HTR-8/SVneo (cell line): ENCODE results near the gene MPPED1.

Experiments
- DNase-seq: peaks from one replicate; pipeline ENCODE4 v3.0.0; 2011; ENCODE audit warnings: low spot score, mixed read lengths; ENCODE audit not compliant: insufficient read length
- FAIRE-seq: peaks from 2 replicates; lab custom pipeline; 2011; peaks lifted over from hg19 to GRCh38; lab: Jason Lieb, UNC

MPPED1 gene

GRCh38 chr22:43391306-43391705 is 20.5 kb upstream of the MPPED1 start:
- FAIRE-seq (no peak), DNase-seq (no peak)

DNA sequence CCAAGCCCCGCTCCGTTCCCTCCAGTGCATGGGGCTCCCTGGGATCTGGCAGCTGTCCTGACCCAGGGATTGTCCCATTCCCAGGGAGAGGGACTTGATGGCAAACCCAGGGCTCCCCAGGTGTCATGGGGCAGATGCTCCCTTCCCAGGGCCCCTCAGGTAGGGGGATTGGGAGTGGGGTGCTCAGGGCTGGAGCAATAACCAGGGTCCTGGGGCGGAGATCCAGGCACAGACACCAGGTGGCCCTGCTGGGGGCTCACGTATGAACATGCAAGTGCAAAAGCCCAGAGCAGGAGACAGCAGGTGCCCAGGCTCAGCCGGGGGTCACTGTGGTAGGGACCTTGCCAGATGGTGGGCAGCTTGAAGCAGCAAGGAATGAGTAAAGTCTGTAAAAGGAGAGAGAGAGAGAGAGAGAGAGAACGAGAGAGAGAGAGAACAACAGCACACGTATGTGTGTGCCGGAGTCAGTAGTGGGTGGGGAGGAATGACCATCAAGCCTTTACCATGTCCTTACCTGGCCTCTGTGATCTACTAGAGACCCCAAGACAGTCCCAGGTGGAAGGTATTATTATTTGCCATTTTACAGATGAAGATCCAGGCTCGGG is 19.3 kb upstream of the MPPED1 start:
- DNase-seq: no peak
- no peak for FAIRE-seq

DNA sequence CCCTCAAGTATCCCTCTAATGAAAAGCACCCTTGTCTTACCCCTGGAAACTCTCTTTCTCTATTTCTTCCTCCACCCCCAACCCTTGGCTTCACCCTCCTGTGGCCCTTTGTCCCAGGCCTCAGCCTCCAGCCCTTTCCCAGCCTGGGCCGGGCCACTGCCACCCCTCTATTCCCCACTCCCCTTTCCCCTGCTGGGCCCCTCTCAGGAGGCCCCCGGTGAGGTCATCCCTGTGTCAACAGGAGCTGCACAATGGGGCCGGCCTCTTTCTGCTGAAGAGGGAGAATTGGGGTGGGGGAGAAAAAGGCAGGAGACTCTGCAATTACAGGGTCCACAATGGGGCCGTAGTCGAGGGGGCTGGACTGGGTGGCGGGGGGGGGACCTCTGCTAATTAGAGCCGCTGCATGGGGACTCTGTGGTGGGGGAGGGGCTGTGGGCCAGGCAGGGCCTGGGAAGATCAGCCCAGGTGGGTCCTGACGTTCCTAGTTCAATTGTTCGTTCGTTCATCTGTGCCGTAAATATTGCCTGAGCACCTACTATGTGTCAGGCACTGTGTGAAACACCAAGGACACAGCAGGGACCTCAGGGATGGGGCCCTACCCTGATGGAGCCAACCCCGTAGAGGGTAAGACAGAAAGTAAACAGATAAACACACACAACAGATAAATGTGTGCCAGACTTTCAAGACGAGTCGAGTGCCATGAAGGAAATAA is 18.5 kb upstream of the MPPED1 start:
- no peak for DNase-seq
- FAIRE-seq: no peak

DNA sequence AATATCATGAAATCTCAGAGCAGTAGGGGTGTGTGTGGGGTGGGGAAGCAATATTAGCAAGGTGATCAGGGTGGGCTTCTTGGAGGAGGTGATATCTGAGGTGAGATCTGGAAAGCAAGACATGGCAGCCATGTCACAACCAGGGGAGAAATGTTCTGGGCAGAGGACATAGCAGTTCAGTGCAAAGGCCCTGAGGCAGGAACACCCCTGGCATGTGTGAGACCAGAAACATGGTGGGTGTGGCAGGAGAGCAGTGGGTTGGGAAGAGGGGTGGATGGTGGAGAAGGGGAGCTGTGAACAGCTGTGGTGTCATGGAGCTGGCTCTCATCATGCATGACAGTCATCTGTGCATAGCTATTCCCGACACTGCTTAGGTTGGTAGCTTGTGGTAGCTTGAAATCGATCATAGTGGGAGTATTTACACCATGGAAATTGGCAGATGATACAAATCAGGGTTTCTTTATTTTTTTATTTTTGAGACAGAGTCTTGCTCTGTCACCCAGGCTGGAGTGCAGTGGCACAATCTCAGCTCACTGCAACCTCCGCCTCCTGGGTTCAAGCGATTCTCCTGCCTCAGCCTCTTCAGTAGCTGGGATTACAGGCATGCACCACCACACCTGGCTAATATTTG is 17.9 kb upstream of the MPPED1 start:
- FAIRE-seq: no peak
- no peak for DNase-seq

DNA sequence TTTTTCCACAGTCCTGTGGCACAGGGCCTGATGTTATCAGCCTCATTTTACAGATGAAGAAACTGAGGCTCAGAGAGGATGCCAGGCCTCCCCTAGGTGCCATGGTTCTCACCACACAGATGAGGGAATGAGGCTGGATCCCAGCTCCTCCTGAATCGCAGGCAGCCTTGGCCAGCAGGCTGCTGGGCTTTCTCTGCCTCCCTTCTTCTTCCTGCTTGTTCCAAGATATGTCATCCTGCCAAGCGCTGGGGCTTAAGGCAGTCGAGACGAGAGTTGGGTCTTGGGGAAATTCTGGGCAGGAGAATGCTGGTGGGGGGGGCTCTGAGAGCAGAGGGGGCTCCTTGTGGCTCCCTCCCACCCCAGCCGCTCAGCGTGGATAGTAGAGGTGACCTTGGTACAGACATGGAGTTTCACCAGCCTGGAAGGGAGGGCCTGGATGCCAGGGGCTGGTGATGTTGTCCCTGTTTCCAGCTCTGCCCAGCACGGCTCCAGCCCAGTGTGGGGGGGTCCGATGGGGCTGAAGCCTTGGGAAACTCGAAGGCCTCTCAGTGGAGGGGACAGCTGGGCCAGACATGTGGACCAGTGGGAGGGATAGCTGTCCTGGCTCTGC is 16.6 kb upstream of the MPPED1 start:
- no peak for FAIRE-seq
- DNase-seq: no peak

DNA sequence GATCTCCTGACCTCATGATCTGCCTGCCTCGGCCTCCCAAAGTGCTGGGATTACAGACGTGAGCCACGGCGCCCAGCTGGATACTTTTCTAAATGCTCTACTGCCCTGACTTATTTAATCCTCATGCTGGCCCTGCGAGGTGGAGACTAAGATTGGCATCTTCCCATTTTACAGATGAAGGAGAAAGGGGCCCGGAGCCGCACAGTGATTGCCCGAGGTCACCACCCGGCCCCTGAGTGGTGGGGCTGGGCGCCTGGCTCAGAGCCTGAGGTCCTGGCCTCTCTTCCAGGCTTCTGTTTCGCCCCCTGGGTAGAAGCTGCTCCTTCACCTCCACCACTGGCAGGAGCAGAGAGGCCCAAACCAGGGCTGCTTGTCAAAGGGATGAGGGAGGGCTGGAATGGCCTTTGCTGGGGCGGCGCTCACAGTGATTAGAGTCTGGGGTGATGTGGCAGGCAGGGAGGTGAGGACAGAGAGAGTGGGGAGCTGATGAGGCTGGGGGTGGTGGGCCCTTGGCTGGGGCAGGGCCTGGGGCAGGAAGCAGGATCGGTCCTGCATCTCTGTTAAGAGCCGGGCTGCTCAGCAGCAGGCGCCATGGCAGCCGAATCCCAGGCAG is 15.4 kb upstream of the MPPED1 start:
- no peak for DNase-seq
- no peak for FAIRE-seq

GRCh38 chr22:43396934-43397457 is 14.8 kb upstream of the MPPED1 start:
- FAIRE-seq: no peak

DNA sequence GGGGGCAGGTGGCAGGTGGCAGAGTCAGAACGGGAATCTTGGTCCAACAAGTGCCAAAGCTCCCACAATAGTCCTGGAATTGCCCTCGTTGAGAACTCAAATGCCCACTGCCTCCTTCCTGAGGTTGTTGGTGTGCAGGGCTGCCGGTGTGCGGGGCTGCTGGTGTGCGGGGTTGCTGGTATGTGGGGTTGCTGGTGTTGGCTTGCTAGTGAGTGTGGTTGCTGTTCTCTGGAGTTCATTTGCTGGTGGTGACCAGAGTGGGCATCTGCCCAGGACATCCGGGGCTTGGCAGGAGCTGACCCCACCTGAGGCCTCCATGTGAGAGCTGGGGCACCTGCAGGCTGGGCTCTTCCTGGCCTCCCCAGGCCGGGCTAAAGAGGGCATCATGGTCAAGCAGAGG is 14.0 kb upstream of the MPPED1 start:
- no peak for FAIRE-seq
- DNase-seq: no peak

More at GRCh38 chr22:43396934-43397457, 14.8 kb upstream of the MPPED1 start:
- no peak for DNase-seq

DNA sequence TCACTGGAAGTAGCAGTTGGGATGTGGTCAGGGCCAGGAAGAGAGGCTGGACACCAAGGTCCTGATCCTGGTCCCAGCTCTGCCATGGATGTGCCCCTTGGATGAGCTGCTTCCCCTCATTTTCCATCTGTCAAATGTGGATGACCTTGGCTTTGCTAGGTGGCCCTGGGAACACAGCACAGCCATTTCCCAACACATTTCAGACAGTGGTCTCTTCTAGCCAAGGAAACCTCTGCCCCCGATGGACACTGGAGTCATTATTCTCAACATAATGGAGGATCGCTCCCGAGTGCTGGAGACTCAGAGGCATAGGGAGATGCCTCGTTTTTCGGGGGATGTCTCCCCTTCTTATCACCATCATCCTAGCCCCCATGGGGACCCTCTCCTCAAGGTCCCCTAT is 13.6 kb upstream of the MPPED1 start:
- DNase-seq (no peak), FAIRE-seq (no peak)

GRCh38 chr22:43398910-43399309 is 12.9 kb upstream of the MPPED1 start:
- FAIRE-seq (no peak), DNase-seq (no peak)

- DNase-seq (no peak), FAIRE-seq (no peak)
Observed at GRCh38 chr22:43399338-43399979, 12.4 kb upstream of the MPPED1 start.

DNA sequence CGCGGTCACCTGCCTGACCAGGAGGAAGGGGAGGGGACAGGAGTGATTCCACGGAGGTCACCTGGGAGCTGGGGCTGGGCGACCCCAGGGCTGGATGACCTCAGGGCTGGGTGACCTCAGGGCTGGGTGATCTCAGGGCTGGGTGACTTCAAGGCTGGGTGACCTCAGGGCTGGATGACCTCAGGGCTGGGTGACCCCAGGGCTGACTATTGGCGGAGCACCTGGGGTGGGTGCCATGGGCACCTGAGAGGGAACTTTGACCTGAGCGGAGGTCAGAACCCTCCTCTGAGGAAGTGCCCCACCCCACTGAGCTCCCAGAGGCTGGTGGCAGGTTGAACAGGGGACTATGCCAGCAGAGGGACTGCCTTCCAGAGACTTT is 11.8 kb upstream of the MPPED1 start:
- DNase-seq: no peak
- FAIRE-seq: no peak

DNA sequence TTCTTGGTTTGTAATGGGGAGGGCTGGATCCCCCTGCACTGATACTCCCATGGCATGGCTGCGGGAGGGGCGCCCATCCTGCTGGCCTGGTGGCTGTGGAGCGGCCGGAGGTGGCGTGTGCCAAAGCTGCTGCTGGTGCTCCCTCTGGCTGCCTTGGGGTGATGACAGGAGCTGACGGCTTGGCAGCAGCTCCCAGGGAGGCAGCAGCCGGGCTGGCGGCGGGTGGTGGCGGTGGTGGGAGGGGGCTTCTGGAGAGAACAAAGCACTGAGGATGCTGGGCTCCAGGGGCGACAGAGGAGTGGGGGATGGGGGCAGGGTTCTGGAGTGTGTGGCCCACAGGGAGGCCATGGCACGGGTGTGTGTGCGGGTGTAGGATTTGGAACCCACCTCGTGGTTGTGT is 11.4 kb upstream of the MPPED1 start:
- no peak for FAIRE-seq

DNA sequence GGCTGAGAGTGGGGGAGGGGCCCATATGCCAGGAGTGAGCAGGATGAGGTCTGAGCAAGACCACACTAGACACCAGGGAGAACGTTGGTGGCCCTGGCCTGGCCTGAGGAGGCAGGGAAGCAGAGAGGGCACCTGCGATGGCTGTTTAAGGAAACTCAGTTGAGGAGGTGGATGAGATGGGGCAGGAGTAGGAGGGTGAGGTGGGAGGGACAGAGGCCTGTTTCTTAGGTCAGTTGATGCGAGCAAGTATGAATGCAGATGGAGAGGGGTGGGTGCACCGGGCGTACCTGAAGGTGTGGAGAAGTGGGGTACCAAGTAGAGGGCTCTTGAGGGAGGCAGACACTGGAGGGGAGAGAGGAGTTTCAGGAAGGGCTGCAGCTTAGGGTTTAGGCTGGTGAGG is 10.6 kb upstream of the MPPED1 start:
- DNase-seq: no peak
- no peak for FAIRE-seq

More for the DNA sequence above, 11.4 kb upstream of the MPPED1 start:
- no peak for DNase-seq

DNA sequence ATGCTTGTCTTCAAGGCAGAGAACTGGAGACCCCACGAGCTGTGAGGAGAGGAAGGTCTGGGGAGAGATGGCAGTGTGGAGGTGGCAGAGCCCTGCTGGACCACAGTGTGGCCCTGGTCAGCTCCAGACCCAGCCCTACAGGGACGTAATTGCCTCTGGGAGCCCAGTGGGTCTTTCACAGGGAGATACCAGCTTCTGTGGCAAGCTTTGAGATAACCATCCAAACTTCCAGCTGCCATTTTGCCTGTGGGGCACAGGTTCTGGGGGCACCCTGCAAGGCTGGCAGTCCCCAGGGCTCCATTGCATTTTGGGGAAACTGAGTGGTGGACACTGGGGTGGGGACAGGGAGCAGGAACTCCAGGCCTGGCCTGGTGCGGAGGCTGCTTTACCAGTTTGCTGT is 10.2 kb upstream of the MPPED1 start:
- DNase-seq: no peak
- FAIRE-seq: no peak

DNA sequence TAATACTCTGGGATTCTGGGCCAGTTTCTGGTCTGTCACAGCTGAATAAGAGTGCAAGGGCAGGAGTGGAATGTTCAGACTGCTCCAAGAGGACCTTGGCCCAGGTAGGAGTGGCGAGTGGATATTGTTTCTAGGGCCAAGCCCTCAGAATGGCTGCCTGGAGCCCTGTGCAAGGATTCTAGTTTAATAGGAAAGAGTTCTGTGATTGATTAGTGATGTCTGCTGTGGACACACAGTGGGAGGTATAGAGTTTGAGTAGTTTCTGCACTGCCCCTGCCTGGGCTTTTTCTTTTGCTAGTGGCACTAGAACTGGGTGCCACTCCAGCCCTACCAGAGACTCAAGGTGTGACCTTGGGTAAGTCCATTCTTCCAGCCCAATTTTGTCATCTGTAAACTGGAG is 9.7 kb upstream of the MPPED1 start:
- FAIRE-seq (no peak), DNase-seq (no peak)

DNA sequence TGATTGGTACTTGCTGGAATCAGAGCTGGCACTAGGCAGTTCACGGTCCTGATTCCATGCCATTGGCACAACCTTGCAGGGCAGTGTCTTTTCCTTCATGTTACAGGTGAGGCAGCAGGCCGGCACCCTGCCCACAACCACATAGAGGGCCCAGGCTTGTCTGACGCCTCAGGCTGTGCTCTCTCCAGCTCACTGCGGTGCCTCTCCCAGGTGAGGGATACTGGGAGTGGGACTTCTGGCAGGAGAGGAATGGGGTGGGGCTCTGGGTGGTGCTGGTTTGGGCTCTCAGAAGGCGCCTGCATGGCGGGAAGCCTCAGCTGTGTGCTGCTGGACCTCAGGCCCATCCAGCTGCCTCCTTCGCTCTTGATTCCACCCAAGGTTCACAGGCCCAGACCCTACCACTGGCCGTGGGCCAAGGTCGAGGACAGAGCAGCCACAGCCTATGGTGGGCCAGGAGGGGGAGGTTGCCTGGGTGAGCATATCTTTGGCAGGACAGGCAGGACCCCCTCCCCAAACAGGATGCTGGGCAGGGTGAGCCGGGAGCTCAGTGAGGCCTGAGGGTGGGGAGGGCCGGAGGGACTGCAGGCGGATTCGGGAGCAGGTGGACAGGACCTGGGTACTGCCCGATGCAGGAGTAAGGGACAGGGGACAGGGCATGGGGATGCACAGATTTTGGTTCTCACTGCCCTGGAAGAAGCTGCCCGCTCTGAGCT is 7.0 kb upstream of the MPPED1 start:
- DNase-seq (no peak), FAIRE-seq (no peak)

DNA sequence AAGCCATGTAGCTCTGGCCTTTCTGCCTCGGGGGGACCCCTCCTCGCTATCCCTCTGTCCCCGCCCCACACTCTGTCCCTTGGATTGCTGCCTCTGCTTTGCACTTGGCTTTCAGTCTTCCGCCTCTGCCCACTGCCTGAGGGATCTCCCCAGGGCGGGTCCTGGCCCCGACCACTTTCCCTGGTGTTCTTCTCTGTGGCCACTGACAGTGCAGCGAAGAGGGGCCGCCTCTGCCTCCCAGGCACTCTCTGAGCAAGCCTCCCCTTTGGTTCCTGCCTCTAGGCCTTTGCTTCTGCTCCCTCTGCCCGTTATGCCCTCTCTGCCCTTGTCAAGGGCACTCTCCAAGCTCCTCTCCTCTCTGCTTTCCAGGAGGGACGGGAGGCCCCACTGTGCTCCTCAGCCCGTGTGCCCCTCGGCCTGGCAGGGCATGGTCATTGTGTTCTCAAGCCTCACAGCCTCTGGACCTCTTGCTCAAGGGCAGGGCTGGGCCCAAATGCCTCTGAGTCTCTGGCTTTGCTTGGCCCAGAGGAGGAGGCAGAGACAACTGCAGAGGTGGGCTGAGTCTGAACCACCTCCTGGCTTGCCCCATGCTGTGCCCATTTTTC is 5.5 kb upstream of the MPPED1 start:
- FAIRE-seq: no peak
- DNase-seq: no peak

DNA sequence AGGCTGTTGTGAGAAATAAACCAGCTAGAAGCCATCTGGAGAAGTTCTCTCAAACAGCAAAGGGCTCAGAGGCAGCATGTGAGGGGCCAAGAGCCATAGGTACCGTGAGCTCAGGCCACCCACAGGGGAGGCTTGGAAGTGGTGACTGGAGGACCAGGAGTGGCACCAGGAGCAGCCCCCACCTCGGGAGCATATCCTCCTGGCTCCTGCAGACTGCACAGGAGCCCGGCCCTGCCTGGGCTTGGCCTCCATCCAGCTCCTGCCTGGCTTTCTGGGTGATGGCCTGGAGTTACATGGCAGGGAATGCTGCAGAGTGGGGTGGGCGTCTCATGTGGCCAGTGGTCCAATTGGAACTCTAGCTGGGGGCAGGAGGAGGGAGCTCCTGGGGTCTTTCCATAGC is 4.2 kb upstream of the MPPED1 start:
- DNase-seq (no peak), FAIRE-seq (no peak)
